K562 (cell line): ENCODE measurements around the gene ARL8A. TPM values are rescaled to one million over a fixed set of nuclear protein-coding genes. Genes with fewer than 3 reads are reported as not detected.

Source experiments
- SAFB2 ChIP-seq: fragments of 200-400 bp; formaldehyde crosslinking; IDR thresholded peaks from 2 replicates; pipeline ENCODE4 v1.6.1; 2018; ENCODE audit warnings: borderline replicate concordance, low read length, low read depth, moderate library complexity; ENCODE audit not compliant: severe bottlenecking
- polyA plus RNA-seq, 8 experiments: library from polyadenylated mRNA; depleted of rRNA in 4 of 8; stranded (reverse) in 5 of 8; unstranded in 3 of 8; fragments of >200 nt; fragmentation: Nextera tagmentation in 2 of 8; fragmentation: Illumina TruSeq in 1 of 8; extraction: Ambion mirVana in 2 of 8; extraction: Trizol in 1 of 8; gene quantifications; 2 replicates each; pipeline versions ENCODE4 v1.2.1 to v1.2.3, GENCODE V29; 2011 to 2014; ENCODE audit warnings: inconsistent platforms in 1 of 8, missing spikeins in 1 of 8
- total RNA-seq, 7 experiments: library from RNA; depleted of rRNA in 6 of 7; stranded (reverse); fragments of >200 nt in 6 of 7; fragmentation: Illumina TruSeq in 2 of 7; extraction: Trizol in 2 of 7; gene quantifications; 2 replicates each; pipeline versions ENCODE4 v1.2.1 to v1.2.3, GENCODE V29; 2011 to 2021; ENCODE audit warnings: low replicate concordance in 1 of 7
- TF ChIP-seq, protein P1 (sequence below), 2 experiments: fragments of 450-650 bp; formaldehyde crosslinking in 1 of 2; IDR thresholded peaks; 2 replicates each; pipeline versions ENCODE4 v1.4.0 to v1.6.1; 2014 to 2020; ENCODE audit warnings: mild to moderate bottlenecking in 2 of 2, borderline replicate concordance in 1 of 2, low read depth in 1 of 2
- TF ChIP-seq, protein P2 (sequence below): sonication (generic); formaldehyde crosslinking; IDR thresholded peaks from 2 replicates; pipeline ENCODE4 v1.8.1; 2023; ENCODE audit warnings: mild to moderate bottlenecking, missing genetic modification reagents
- TF ChIP-seq, protein P3 (sequence below): fragments of 450-650 bp; IDR thresholded peaks from 2 replicates; pipeline ENCODE4 v1.6.1; 2016; ENCODE audit warnings: borderline replicate concordance
- TF ChIP-seq, protein P4 (sequence below): fragments of 250-450 bp; sonication (Bioruptor Pico); IDR thresholded peaks from 2 replicates; pipeline ENCODE4 v1.4.0; 2020

The ARL8A gene
- total and polyA plus RNA-seq, 9 of the 15 experiments (the other 6 are each of a cell fraction or from before 2014, with no cell fraction given): 0.17 to 27.3 (median 15.6) TPM

DNA sequence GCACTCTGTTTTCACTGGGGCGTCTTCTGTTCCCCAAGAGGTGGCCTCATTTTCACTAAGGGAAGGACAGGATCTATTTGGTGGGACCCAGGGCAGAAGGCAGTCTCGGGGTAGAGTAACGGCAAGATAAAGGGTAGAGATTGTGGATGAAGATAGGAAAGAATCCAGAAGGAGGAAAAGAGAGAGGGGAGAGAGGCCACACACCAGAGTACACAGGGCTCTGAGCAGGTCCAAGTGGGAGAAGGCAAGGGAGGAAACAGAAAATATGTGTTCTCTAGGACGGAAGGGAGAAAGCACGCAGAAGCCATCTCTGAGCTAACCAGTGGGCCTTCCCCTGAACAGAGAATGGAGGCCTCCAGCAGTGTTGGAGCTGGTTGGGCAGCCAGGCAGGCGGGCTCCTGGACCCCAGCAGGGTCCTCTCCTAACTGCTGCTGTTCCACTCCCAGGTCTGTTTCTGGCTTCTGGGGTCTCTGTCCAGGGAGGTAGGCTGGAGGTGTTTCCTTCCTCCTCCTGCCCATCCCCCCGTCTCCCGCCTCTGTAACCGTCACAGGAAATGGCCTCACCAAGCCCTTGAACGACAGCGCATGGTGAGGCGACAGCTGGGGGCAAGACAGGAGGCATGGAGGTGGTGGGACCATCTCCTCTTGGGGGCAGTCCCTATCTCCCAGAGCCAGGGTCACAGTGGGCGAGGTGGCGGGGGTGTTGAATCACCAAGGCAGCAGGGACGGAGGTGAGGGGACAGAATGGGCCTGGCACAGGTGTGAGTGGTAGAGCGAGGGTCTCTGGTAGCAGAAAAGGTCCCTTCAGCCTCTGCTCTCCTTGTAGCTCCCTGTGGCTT is 15.2 kb upstream of the ARL8A start (continued):
- TF ChIP-seq, protein P1, sequence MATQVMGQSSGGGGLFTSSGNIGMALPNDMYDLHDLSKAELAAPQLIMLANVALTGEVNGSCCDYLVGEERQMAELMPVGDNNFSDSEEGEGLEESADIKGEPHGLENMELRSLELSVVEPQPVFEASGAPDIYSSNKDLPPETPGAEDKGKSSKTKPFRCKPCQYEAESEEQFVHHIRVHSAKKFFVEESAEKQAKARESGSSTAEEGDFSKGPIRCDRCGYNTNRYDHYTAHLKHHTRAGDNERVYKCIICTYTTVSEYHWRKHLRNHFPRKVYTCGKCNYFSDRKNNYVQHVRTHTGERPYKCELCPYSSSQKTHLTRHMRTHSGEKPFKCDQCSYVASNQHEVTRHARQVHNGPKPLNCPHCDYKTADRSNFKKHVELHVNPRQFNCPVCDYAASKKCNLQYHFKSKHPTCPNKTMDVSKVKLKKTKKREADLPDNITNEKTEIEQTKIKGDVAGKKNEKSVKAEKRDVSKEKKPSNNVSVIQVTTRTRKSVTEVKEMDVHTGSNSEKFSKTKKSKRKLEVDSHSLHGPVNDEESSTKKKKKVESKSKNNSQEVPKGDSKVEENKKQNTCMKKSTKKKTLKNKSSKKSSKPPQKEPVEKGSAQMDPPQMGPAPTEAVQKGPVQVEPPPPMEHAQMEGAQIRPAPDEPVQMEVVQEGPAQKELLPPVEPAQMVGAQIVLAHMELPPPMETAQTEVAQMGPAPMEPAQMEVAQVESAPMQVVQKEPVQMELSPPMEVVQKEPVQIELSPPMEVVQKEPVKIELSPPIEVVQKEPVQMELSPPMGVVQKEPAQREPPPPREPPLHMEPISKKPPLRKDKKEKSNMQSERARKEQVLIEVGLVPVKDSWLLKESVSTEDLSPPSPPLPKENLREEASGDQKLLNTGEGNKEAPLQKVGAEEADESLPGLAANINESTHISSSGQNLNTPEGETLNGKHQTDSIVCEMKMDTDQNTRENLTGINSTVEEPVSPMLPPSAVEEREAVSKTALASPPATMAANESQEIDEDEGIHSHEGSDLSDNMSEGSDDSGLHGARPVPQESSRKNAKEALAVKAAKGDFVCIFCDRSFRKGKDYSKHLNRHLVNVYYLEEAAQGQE (IDR thresholded peaks at IDR 0.05; ENCODE audit: borderline replicate concordance): no peak
- TF ChIP-seq, protein P1 (CRISPR knock-in tag; IDR thresholded peaks at IDR 0.05; ENCODE audit: low read depth): no peak
- TF ChIP-seq, protein P2, sequence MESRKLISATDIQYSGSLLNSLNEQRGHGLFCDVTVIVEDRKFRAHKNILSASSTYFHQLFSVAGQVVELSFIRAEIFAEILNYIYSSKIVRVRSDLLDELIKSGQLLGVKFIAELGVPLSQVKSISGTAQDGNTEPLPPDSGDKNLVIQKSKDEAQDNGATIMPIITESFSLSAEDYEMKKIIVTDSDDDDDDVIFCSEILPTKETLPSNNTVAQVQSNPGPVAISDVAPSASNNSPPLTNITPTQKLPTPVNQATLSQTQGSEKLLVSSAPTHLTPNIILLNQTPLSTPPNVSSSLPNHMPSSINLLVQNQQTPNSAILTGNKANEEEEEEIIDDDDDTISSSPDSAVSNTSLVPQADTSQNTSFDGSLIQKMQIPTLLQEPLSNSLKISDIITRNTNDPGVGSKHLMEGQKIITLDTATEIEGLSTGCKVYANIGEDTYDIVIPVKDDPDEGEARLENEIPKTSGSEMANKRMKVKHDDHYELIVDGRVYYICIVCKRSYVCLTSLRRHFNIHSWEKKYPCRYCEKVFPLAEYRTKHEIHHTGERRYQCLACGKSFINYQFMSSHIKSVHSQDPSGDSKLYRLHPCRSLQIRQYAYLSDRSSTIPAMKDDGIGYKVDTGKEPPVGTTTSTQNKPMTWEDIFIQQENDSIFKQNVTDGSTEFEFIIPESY (CRISPR knock-in tag): no peak
- TF ChIP-seq, protein P3, sequence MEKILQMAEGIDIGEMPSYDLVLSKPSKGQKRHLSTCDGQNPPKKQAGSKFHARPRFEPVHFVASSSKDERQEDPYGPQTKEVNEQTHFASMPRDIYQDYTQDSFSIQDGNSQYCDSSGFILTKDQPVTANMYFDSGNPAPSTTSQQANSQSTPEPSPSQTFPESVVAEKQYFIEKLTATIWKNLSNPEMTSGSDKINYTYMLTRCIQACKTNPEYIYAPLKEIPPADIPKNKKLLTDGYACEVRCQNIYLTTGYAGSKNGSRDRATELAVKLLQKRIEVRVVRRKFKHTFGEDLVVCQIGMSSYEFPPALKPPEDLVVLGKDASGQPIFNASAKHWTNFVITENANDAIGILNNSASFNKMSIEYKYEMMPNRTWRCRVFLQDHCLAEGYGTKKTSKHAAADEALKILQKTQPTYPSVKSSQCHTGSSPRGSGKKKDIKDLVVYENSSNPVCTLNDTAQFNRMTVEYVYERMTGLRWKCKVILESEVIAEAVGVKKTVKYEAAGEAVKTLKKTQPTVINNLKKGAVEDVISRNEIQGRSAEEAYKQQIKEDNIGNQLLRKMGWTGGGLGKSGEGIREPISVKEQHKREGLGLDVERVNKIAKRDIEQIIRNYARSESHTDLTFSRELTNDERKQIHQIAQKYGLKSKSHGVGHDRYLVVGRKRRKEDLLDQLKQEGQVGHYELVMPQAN: peak; percentile 54; the same call in 1 of the 2 replicates
- TF ChIP-seq, protein P4, sequence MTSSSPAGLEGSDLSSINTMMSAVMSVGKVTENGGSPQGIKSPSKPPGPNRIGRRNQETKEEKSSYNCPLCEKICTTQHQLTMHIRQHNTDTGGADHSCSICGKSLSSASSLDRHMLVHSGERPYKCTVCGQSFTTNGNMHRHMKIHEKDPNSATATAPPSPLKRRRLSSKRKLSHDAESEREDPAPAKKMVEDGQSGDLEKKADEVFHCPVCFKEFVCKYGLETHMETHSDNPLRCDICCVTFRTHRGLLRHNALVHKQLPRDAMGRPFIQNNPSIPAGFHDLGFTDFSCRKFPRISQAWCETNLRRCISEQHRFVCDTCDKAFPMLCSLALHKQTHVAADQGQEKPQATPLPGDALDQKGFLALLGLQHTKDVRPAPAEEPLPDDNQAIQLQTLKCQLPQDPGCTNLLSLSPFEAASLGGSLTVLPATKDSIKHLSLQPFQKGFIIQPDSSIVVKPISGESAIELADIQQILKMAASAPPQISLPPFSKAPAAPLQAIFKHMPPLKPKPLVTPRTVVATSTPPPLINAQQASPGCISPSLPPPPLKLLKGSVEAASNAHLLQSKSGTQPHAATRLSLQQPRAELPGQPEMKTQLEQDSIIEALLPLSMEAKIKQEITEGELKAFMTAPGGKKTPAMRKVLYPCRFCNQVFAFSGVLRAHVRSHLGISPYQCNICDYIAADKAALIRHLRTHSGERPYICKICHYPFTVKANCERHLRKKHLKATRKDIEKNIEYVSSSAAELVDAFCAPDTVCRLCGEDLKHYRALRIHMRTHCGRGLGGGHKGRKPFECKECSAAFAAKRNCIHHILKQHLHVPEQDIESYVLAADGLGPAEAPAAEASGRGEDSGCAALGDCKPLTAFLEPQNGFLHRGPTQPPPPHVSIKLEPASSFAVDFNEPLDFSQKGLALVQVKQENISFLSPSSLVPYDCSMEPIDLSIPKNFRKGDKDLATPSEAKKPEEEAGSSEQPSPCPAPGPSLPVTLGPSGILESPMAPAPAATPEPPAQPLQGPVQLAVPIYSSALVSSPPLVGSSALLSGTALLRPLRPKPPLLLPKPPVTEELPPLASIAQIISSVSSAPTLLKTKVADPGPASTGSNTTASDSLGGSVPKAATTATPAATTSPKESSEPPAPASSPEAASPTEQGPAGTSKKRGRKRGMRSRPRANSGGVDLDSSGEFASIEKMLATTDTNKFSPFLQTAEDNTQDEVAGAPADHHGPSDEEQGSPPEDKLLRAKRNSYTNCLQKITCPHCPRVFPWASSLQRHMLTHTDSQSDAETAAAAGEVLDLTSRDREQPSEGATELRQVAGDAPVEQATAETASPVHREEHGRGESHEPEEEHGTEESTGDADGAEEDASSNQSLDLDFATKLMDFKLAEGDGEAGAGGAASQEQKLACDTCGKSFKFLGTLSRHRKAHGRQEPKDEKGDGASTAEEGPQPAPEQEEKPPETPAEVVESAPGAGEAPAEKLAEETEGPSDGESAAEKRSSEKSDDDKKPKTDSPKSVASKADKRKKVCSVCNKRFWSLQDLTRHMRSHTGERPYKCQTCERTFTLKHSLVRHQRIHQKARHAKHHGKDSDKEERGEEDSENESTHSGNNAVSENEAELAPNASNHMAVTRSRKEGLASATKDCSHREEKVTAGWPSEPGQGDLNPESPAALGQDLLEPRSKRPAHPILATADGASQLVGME (CRISPR knock-in tag): peak; percentile 19; the same call in 1 of the 2 replicates
- TF ChIP-seq SAFB2: no peak
